Tibial nerve (tissue), 4 donors: Measurements from ENCODE around the gene MYOM3.

Experiments
- EP300 ChIP-seq, 2 donors: sonication (generic); formaldehyde crosslinking; IDR thresholded peaks; one replicate each; pipeline ENCODE4 v1.6.1; 2017; ENCODE audit warnings: antibody characterized with exemption in 2 of 2, mild to moderate bottlenecking in 1 of 2
- POLR2A ChIP-seq, 2 donors: fragments of 450-650 bp; IDR thresholded peaks; one replicate each; pipeline ENCODE4 v1.6.1; 2017; ENCODE audit warnings: antibody characterized with exemption in 2 of 2, mild to moderate bottlenecking in 2 of 2, moderate library complexity in 2 of 2
- TF ChIP-seq, protein P1 (sequence below), 5 experiments: fragments of 200-600 bp in 3 of 5; fragments of 450-650 bp in 2 of 5; sonication (generic) in 3 of 5; IDR thresholded peaks; one replicate each; pipeline ENCODE4 v1.5.1; 2016 to 2019; ENCODE audit warnings: antibody characterized with exemption in 5 of 5, mild to moderate bottlenecking in 3 of 5, moderate library complexity in 2 of 5

DNA sequence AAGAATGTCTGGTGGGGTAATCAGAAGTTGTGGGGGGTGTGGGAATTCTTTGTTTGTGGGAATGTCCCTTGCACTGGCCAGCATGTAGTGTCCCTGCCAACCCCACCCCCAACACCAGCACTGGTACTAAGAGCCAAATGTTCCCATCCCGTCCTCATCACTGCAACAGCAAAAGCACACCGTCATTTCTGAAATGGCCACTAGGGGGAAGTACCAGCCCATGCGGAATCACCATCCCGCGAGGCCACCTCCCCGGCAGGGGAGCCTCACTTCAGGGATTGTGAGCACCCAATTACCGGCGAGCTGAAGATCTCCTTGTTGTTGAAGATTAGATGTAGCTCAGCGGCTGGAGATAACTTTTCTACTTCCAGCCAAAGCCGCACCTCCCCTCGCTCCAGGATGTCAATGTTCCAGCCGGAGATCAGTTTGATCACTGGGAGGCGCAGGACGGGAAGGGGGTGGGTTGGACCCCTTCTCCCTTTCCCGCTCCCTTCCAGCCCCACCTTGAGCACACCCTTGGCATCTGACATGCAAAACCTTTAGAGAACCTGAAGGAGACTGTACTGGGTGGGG, 41.0 kb downstream of the MYOM3 start:
- TF ChIP-seq POLR2A (IDR thresholded peaks at IDR 0.05) = no peak
- TF ChIP-seq, protein P1, sequence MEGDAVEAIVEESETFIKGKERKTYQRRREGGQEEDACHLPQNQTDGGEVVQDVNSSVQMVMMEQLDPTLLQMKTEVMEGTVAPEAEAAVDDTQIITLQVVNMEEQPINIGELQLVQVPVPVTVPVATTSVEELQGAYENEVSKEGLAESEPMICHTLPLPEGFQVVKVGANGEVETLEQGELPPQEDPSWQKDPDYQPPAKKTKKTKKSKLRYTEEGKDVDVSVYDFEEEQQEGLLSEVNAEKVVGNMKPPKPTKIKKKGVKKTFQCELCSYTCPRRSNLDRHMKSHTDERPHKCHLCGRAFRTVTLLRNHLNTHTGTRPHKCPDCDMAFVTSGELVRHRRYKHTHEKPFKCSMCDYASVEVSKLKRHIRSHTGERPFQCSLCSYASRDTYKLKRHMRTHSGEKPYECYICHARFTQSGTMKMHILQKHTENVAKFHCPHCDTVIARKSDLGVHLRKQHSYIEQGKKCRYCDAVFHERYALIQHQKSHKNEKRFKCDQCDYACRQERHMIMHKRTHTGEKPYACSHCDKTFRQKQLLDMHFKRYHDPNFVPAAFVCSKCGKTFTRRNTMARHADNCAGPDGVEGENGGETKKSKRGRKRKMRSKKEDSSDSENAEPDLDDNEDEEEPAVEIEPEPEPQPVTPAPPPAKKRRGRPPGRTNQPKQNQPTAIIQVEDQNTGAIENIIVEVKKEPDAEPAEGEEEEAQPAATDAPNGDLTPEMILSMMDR (IDR thresholded peaks at IDR 0.05) = peak; percentile 77 to 87 (median 83)
- TF ChIP-seq EP300 (IDR thresholded peaks at IDR 0.05) = peak in 1 of 2 donors; percentile 32
